NCI-H2171 (cell line): ENCODE results near the gene TASOR2.

Experiments used
- DNase-seq: peaks from one replicate; lab custom pipeline; 2025; lab: John Stamatoyannopoulos, UW

Gene TASOR2

DNA sequence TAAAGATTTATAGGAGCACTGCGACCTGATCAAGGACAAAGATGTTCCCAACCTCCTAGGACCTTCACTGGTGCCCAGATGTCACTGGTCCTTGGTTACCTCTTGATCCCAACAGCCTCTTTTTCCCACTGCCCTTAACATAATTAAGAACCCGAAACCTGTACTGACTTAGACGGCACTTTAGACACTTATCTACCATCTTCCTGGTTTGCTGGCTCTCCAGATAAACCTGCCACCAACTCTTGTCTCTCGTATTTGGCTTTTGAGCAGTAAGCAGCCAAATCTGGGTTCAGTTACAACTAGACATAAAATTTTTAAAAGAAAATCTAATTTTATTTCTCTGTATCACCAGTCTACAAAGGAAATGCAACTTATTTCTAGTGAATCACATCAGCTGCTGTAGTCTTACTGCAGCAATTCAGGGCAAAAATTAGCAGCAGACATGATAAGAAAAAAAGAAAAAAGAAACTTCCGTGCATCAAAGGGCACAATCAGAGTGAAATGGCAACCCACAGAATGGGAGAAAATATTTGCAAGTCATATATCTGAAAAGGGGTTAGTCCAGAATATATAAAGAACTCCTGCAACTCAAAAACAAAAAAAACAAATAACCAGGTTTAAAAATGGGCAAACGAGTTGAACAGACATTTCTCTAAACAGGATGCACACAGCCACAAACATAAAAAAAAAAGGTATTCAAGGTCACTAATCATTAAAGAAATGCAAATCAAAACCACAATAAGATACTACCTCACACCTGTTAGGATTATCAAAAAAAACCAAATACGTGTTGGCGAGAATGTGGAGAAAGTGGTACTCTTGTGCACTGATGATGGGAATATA, 27.7 kb upstream of the TASOR2 start:
- DNase-seq = no peak

DNA sequence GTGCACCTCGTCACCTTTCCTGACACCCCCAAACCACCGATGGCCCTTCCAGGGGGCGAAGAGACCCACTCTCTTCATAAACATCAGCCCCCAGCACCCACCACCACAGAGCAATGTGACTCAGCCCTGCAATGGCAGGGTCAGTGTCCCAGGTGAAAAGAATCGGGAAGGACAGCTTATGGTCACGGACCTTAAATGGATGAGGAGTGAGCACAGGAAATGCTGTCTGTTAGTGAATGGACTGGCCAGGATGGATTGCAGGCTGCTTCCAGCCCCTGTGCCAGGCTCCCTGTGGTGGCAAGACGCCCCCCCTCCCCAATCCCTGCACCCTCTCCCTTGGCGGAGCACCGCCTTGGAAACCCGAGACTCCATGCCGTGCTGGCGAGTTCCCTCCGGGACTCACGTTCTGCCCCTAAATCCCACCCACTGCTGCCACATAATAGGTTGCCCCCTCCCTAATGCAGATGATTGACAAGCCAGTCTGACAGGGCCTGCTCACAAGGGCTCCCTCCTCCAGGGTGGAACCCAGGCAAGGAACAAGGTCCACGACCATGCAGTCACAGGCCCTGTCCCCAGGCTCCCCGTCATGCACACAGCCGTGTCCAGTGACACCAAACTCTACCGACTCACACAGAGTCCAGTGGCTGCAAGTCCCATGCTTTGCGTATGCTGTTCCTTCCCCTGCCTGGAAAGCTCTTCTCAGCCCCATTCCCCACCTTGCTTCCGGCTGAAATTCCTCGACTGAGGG, 25.6 kb upstream of the TASOR2 start:
- no peak for DNase-seq

DNA sequence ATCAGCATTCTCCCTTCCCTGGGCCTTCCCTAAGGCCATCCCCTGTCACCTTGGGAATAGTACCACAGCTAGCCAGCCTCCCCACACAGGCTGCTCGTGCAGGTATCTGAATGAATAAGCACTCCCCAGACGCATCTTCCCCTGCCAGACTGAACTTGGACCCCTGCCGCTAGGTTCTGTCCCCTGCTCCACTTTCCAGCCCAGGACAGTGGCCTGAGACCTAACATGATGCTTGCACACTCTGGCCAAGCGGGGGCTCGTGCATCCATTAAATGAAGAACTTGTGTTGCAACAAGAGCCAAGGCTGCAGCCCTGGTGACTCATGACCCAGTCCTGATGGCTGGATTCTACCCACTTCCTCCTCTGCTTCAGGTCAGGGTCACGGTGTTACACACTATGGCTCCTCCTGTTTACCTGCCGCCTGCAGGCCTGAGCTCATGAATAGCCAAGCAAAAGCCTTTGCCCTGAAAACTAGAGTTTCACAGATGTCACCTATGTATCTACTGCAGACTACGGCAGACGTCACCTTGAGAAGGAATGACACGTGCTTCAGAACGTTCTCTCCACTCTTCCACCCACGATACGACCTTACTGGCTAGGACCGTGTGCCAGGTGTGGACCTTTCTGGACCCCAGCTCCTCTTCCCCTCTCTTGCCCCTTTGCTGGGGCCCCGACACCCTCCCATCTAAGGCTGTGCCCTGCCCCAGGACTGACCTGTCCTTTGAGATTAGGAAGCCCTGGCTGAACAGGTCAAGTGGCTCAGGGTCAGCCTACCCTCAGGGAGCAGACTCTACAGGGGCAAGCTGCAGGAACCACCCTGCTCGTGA, 24.7 kb upstream of the TASOR2 start:
- no peak for DNase-seq

DNA sequence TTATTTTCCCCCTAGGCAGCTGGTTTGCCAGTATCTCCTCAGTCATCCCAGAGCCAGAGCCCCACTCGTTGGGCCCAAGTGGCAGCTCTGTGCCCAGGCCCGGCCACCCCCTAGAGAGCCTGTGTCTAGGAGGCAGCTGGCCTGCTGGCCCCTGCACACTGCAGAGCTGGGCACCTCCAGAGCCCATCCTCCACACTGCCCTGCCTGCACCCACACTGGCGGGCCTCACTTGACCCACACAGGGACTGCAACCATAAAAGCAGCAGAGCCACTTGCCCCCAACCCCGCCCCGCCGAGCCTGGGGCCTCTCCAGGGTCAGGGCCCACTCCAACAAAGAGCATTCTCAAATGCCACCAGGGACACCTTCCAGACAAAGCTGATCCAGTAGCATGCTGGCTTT, 23.6 kb upstream of the TASOR2 start:
- no peak for DNase-seq

DNA sequence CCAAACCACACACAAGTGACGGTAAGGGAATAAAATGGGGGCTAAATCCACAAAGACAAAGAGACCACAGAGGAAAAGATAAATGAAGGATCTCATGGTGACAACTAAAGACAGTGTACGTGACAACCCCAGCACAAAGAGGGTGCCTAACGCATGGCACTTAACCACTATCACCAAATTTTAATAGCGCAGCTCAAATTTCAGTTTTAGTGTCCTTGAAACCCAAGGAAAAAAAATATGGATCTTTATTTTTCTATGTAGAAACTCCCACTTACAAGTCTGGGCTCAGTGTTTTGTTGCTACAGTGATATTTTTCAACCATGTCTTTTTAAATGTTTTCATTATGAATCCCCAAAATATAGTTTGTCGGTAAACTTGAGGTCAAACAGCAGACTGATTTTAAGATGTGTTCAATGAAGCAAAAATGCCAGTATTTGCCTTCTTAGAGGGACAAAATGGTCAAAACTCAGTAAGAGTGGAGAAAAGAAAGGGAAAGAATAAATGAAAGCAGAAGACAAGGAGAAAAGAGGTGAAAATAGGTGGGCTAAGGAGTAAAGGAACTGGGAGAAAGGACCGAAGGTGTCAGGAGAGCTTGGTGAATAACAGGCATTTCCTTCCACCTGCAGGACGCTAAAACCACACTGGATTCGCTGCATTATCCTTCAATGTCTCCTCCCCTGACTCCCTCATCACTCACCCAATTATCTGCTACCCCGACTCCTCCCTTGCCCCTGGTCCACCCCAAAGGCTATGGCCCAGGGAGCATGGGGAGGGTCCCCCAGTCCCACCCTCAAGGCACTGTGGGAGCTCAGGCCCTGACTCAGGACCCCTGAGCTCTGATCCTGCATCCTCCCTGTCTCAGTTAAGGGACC, 21.7 kb upstream of the TASOR2 start:
- no peak for DNase-seq

DNA sequence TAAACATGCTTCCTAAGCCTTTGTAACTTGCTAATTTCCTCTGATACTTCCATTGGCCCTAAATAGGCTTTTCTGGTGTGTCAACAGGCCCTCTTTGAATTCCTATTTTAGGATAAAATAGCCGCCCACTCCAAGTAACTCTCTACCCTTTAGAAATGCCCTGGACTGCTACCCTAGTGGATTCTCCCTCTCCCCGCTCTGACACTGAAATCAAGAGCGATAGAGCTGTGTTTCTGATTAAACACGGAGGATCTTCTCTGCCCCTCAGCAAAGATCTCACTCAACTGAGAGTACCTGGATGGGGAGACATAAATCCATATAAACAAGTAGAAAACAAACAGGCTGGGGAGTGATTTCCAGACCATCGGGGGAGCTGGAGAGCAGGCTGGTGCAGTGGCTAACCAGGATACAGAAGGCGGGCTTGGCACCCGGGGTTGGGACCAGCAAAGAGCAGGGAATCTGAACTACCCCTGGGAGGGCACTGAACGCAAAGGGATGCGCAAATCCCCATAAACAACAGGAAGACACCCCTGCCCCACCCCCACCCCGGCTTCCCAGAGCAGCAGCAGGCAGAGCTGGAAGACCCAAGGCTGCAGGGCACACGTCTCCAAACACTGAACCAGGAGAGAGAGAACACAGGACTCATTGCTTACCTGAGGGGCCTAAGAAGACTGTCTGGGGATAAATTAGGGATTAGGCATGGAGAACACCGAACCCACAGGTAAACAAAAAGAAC, 20.8 kb upstream of the TASOR2 start:
- DNase-seq = no peak

DNA sequence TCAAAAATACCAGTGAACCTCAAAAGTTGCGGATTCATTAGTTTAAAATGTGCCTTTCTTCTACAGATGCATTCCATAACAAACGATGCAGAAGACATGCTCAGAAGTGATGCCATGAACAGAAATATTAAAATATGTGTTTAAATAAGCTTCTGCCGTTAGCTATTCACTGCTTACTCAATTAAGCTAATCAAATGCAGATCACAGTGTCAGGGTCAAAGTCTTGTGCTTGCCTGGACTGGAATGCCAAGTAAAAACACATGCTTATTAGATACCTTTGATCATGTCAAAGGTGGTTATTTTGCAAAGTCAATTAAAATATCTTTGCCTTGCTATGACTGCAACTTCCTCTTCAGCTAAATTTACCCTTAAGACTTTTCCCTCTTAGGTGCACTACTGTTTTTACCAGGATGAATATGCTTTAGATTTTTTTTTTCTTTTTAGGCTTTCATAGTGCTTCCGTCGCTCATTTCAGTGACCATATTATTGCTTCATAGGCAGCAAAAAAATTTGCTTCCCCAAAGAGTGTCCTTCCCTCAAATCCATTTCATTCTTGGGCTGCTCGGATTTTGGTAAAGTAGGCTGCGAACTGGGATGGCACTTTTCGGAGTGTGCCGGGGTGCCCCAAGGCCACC, 19.1 kb upstream of the TASOR2 start:
- DNase-seq = no peak

DNA sequence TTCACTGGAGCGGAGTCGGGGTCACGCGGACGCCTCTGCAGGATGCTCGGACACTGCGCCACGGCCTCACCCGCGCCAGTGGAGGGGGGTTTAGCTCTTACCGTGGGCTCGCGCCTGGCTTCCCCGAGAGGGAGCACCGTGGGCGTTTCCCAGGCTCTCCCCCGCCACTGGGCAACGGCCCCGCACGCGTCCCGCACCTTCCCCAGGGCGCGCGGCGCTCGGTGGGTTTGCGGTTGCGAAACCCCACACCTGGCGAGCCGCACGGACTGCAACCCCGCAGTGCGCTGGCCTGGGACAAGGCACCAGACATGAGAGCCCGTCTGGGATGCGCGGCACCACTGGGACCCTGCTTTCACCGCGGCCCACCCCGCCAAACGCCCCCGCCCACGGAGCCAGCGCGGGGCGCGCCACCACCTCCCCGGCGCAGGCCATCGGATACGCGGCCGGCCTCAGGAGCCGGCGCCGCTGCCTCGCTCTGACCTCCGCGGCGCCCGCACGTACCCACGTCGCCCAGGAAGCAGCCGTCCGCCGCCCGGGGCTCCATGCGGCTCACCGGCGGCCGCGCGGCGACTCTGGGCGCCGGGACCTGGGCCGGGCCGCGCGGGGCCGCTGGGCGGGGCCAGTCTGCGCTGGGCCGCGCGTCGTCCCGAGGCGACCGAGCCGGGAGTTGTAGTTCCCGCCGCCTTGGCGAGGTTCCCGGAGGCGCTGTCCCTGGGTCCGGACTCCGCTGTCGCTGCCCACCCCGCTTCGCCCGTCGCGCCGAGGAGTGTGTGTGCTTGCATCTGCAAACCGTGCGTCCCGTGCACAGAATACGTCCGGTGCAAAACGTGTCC, 18.4 kb upstream of the TASOR2 start, which contains the start of gene ASB13:
TSS of gene ASB13 (minus strand) at position 588 of the 833 bp plus-strand sequence. CDS start at position 544, 44 bp downstream.
- DNase-seq = peak; percentile 16

DNA sequence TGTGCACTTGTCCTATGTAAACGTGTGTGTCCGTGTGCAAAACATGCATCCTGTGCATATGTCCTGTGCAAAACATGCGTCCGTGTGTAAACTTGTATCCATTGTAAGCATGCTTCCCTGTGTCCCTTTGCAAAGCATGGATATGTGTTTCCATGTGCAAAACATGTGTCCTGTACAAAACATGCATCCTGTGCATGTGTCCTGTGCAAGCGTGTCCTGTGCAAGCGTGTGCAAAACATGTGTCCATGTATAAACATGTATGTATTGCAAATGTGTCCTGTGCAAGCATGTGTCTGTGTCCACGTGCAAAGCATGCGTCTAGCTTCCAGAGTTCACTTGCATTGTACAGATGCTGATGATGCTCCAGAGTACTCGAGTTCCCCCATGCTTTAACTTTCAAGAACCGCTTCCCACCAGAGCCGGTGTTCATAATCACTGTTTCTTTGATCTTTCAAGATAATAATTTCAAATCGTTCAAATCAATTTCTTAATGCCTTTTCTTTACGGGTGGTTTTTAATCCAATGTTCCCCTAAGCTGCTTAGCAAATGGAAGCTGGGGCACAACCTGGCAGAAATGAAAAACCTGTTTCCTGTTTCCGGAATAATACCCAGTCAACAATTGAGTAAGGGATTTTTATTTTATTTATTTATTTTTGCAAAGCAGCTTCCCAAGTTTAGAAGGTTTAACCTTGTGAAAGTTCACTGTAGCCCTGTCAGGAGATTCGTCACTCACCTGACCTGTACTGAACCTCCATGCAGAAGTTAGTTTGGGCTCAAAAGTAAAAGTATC, 17.6 kb upstream of the TASOR2 start:
- DNase-seq = no peak

DNA sequence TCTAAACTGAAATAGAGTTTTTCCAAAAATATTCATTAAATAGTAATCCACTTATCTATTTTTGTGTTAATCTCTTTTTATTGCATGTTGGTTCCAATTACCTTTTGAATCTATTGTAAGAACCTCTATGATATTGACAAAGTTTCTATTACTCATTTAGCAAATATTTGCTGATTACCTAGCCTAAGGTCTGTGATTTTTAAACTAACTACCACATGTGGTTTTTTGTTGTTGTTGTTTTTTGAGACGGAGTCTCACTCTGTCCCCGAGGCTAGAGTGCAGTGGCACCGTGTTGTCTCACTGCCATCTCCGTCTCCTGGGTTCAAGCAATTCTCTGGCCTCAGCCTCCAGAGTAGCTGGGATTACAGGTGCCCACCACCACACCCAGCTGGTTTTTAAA, 16.2 kb upstream of the TASOR2 start:
- DNase-seq = no peak

DNA sequence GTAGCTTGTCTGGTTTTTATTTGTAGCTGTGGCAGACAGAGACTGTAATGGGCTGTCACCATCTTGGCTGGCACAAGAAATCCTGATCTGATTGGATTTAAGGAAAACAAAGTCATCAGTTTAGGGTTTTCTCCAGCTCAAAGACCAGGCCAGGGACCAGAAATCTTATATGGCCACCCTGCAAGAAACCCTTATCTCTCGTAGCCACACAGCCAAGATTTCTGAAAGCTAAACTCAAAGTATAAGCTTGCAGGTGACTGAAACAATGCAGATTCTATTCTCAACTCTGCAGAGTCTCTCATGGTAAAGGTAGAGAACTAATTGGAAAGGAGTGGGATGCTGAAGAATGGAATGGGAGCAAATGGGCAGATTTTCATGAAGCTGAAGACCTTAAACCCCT, 15.0 kb upstream of the TASOR2 start:
- DNase-seq = no peak

DNA sequence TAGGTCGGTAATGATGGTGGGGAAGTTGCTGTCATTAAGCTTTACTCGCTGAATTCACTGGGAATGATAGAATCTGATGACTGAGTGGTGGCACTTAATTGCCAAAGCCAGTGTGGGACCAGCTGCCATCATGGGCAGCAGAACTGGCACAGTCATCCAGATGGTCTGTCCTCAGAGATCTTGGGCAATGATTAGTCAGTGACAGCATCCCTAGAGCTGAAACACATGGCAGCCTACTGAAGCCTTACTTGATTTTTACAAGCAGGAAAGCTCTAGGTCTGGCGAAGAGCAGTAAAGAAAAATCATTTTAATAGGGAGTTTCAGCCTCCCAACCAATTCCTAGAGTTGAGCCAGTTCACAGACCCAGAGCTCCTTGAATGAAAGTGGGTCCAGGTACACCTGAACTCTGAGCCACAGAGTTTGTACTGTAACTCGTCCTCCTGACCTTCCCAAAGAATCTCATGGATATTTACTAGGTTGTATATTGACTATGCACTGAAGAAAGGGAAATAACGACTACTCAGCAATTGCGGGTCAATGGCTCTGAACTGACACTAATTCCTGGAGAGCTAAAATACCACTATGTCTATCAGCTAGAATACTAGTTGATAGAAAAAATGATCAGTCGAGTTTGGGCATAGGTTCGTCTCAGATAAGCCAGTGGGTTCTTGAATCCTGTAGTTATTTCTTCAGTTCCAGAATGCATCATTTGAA, 13.8 kb upstream of the TASOR2 start:
- DNase-seq = no peak

DNA sequence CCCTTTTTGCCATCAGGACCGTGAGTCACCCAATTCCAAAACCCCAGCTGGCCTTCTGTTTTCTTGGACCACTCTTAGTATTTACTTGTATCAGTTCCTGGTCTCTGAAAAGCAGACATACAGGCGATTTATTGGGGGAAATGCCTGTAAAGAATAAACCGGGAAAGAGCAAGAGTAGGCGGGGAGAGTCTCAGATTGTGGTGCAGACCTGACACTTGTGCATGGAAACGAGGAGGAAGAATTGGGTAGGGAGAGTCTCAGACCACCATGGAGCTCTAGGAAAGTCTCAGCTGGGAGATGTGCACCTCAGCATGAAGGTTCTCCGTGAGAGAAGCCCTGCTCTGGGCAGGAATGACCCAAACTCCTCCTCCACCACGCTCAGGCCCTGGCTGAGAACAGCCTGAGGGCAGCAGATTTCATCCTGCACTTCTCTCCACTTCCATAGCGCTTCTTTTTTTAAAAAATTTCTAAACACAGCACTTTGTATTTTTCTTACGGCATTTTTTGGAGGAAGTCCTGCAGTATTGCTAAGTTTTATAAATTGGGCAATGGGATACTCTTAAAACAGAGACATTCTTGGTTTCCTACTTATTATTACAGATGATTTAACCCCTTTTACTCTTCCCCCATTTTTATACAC, 6.1 kb upstream of the TASOR2 start:
- no peak for DNase-seq

DNA sequence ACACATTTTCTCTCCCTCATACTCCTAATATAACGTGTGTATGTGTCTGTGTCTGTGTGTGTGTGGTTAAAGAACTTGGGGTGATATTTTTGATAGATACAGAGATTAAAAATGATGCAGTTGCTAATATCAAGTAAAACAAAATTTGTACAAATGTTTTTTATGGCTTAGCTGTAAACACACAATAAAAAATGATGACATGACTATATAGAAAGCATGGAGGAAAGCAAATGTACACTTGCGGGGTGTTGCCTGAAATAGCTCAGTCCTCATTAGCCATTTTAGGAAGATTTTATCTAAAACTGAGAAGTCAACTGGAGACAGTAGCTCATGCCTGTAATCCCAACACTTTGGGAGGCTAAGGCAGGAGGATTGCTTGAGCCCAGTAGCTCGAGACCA, 5.6 kb upstream of the TASOR2 start:
- DNase-seq = no peak

DNA sequence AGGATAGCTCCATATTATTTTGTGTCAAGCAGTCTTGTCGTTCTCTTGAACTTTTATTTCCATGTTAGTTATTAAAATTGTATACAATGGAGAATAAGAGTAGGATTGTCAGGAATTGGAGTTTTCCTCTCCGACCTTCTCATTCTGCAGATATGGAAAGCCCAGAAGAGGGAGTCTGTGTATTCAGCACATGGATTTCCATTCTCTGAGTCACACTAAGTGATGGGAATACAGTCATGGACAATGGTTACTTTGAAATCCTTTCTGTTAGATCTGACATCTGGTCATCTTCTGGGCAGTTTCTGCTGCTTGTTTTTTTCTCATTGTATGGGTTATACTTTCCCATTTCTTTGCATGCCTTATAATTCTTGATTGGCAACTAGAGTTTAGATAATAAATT, 5.0 kb upstream of the TASOR2 start:
- no peak for DNase-seq

DNA sequence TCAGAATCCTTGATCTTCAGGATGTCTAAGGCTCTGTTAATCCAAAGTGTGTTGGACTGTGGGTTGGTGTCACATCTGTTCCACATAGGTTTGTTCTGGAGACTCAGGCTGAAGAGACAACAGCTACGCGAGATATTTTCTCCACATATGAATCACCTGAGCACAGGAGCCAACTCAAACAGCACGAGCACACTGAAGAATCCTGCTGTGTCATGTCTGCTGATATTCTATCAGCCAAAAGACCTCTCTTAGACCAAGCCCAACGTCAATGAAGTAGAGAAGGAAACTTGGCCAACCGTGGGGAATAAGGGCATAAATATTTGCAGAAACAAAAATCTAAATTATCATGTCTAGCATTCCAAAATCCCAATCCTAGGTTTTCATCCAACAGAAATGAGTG, 2.7 kb upstream of the TASOR2 start:
- DNase-seq = no peak

DNA sequence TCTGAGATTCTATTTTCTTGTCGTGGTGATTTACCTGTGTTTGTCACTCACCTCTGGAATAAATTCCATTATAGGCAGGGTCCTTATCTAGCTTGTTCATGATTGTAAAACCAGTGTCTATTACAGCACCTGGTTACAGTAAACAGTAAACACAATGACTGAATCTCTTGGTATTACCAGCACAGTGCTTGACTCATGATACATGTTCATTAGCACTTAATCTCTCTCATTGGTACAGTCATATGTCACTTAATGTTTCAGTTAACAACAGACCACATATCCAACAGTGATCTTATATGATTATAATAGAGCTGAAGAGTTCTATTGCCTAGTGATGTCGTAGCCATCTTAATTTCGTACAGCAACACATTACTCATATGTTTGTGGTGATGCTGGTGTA, 1.6 kb upstream of the TASOR2 start:
- DNase-seq = no peak
